ENCODE data around the gene RTP5.
"Not testable (repeated sequence)": the region's sequence is repeated elsewhere in the genome, so short reads cannot be mapped to it uniquely, and the experiment has no call there.

Gene RTP5

GRCh38 chr2:241874277-241874925 is 4.9 kb downstream of the RTP5 start:
- no peak for TF ChIP-seq EZH2phosphoT487 (IDR thresholded peaks at IDR 0.05; ENCODE audit: borderline replicate concordance, low read length)
- TF ChIP-seq, protein P1, sequence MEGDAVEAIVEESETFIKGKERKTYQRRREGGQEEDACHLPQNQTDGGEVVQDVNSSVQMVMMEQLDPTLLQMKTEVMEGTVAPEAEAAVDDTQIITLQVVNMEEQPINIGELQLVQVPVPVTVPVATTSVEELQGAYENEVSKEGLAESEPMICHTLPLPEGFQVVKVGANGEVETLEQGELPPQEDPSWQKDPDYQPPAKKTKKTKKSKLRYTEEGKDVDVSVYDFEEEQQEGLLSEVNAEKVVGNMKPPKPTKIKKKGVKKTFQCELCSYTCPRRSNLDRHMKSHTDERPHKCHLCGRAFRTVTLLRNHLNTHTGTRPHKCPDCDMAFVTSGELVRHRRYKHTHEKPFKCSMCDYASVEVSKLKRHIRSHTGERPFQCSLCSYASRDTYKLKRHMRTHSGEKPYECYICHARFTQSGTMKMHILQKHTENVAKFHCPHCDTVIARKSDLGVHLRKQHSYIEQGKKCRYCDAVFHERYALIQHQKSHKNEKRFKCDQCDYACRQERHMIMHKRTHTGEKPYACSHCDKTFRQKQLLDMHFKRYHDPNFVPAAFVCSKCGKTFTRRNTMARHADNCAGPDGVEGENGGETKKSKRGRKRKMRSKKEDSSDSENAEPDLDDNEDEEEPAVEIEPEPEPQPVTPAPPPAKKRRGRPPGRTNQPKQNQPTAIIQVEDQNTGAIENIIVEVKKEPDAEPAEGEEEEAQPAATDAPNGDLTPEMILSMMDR (IDR thresholded peaks at IDR 0.05; ENCODE audit: low read depth, low read length, poor library complexity, severe bottlenecking) = no peak
- Histone ChIP-seq H3K4me2 (ENCODE audit: low read length) (no peak overlapping the region), H3K27me3 (ENCODE audit: control insufficient read depth, low read length) (no peaks in the 10 kb centered on the region), H4K20me1 (ENCODE audit: control insufficient read depth, insufficient read depth, low read depth, low read length) (no peaks in the 10 kb centered on the region), H3K4me1 (ENCODE audit: control insufficient read depth, low read length) (no peaks in the 10 kb centered on the region), H3K36me3 (ENCODE audit: control insufficient read depth, low read length) (no peaks in the 10 kb centered on the region), H3F3A (ENCODE audit: control insufficient read depth, insufficient read depth) (no peaks in the 10 kb centered on the region), H3K27ac (ENCODE audit: low read depth, low read length) (no peak overlapping the region), H3K4me3 (ENCODE audit: low read length) (no peak overlapping the region), H3K79me2 (ENCODE audit: control insufficient read depth, low read length) (no peaks in the 10 kb centered on the region), H3K9me3 (ENCODE audit: control insufficient read depth, insufficient read depth, low read length) (no peaks in the 10 kb centered on the region), H3K9me2 (replicated peaks; ENCODE audit: control insufficient read depth, low read length) (no peaks in the 10 kb centered on the region)

- not testable (repeated sequence) for H3K36me3 ChIP-seq (ENCODE audit: control insufficient read depth, low read length); H3K9me3 ChIP-seq (ENCODE audit: control insufficient read depth, insufficient read depth, low read length); H4K20me1 ChIP-seq (ENCODE audit: control insufficient read depth, insufficient read depth, low read depth, low read length); H3K4me3 ChIP-seq (ENCODE audit: low read length); H3K79me2 ChIP-seq (ENCODE audit: control insufficient read depth, low read length); H3K27ac ChIP-seq (ENCODE audit: low read depth, low read length); H3K27me3 ChIP-seq (ENCODE audit: control insufficient read depth, low read length); H3F3A ChIP-seq (ENCODE audit: control insufficient read depth, insufficient read depth); H3K4me2 ChIP-seq (ENCODE audit: low read length); H3K9me2 ChIP-seq (replicated peaks; ENCODE audit: control insufficient read depth, low read length); H3K4me1 ChIP-seq (ENCODE audit: control insufficient read depth, low read length)
- TF ChIP-seq, protein P1 (IDR thresholded peaks at IDR 0.05; ENCODE audit: low read depth, low read length, poor library complexity, severe bottlenecking) = peak; percentile 22
Measured at GRCh38 chr2:241875754-241876527, 6.4 kb downstream of the RTP5 start.

DNA sequence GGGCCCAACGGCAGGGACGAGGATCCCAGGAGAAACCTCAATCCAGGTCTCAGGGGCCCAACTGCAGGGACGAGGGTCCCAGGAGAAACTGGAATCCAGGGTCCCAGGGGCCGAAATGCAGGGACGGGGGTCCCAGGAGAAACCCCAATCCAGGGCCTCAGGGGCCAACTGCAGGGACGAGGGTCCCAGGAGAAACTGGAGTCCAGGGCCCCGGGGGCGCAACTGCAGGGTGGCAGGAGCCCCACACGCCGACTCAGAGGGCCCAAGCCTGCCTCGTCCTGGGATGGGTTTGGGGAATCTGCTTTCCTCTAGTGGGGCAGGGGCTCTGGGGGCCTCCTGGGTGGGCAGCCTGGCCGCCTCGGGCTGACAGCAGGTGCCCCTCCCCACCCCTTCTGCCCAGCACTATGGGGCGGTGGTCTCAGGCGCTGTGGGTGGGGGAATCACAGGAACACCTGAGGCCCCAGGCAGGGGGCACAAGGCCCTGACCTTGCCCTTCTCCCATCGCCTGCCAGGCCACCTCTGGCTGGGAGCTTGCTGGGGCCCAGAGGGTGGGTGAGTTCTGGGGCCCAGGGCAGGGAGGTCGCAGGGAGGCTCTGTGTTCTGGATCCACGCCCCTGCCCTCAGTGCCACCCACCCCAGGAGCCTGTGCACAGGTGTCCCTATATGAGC is 7.1 kb downstream of the RTP5 start:
- H3K27me3 ChIP-seq (ENCODE audit: control insufficient read depth, low read length) = no peaks in the 10 kb centered on the region
- no peaks in the 10 kb centered on the region for H4K20me1 ChIP-seq (ENCODE audit: control insufficient read depth, insufficient read depth, low read depth, low read length)
- TF ChIP-seq EZH2phosphoT487 (IDR thresholded peaks at IDR 0.05; ENCODE audit: borderline replicate concordance, low read length) = no peak
- no peak overlapping the region for H3K4me2 ChIP-seq (ENCODE audit: low read length)
- H3K9me3 ChIP-seq (ENCODE audit: control insufficient read depth, insufficient read depth, low read length) = no peaks in the 10 kb centered on the region
- no peaks in the 10 kb centered on the region for H3K36me3 ChIP-seq (ENCODE audit: control insufficient read depth, low read length)
- peaks cover 13% of the 10 kb centered on the region for H3K4me1 ChIP-seq (ENCODE audit: control insufficient read depth, low read length)
- no peaks in the 10 kb centered on the region for H3K9me2 ChIP-seq (replicated peaks; ENCODE audit: control insufficient read depth, low read length)
- no peaks in the 10 kb centered on the region for H3K79me2 ChIP-seq (ENCODE audit: control insufficient read depth, low read length)
- no peak overlapping the region for H3K27ac ChIP-seq (ENCODE audit: low read depth, low read length)
- H3F3A ChIP-seq (ENCODE audit: control insufficient read depth, insufficient read depth) = peaks cover 2% of the 10 kb centered on the region; the same call in 1 of the 2 replicates
- H3K4me3 ChIP-seq (ENCODE audit: low read length) = no peak overlapping the region
